A549 (cell line): ENCODE data around the gene NCOA3.

Experiments used
- CBX8 ChIP-seq: fragments of 200-600 bp; sonication (generic); IDR thresholded peaks from 2 replicates; pipeline ENCODE4 v1.6.1; 2016
- CEBPB ChIP-seq, 2 experiments: fragments of >200 bp in 1 of 2; sonication (Bioruptor Twin) in 1 of 2; formaldehyde crosslinking in 1 of 2; IDR thresholded peaks; 2 replicates each; pipeline ENCODE4 v1.6.1; 2012 to 2016
- CTCF ChIP-seq: fragments of >200 bp; sonication (Bioruptor Twin); formaldehyde crosslinking; IDR thresholded peaks from 3 replicates; pipeline ENCODE4 v1.5.1; 2016
- HOXB5 ChIP-seq: fragments of 250-450 bp; sonication (Bioruptor Pico); IDR thresholded peaks from 2 replicates; pipeline ENCODE4 v1.5.0; 2020; ENCODE audit warnings: mild to moderate bottlenecking, moderate library complexity
- KDM1A ChIP-seq: fragments of 200-600 bp; sonication (generic); IDR thresholded peaks from 2 replicates; pipeline ENCODE4 v1.6.1; 2016; ENCODE audit warnings: low read depth, mild to moderate bottlenecking
- MAX ChIP-seq: IDR thresholded peaks from 2 replicates; pipeline ENCODE4 v1.6.1; 2012
- MYC ChIP-seq: IDR thresholded peaks from 2 replicates; pipeline ENCODE4 v1.6.1; 2012; ENCODE audit warnings: mild to moderate bottlenecking, inconsistent platforms, low read length, improper control_type of control experiment, borderline replicate concordance
- NR3C1 ChIP-seq: fragments of >200 bp; sonication (Bioruptor Twin); formaldehyde crosslinking; IDR thresholded peaks from 3 replicates; pipeline ENCODE4 v1.6.1; 2017
- POLR2A ChIP-seq: IDR thresholded peaks from 2 replicates; pipeline ENCODE4 v1.6.1; 2012; ENCODE audit warnings: mild to moderate bottlenecking, low read length
- RCOR1 ChIP-seq: fragments of 150-350 bp; IDR thresholded peaks from 2 replicates; pipeline ENCODE4 v1.6.1; 2014; ENCODE audit warnings: antibody characterized with exemption, low read length, low read depth
- RFX5 ChIP-seq: fragments of 450-650 bp; IDR thresholded peaks from 2 replicates; pipeline ENCODE4 v1.7.1; 2014; ENCODE audit warnings: antibody characterized with exemption, mild to moderate bottlenecking, moderate library complexity
- SREBF2 ChIP-seq: fragments of 450-650 bp; IDR thresholded peaks from 2 replicates; pipeline ENCODE4 v1.6.1; 2014; ENCODE audit warnings: mild to moderate bottlenecking, moderate library complexity
- ZSCAN20 ChIP-seq: fragments of 250-450 bp; sonication (Bioruptor Pico); IDR thresholded peaks from 2 replicates; pipeline ENCODE4 v1.8.0; 2022; ENCODE audit warnings: mild to moderate bottlenecking, moderate library complexity
- TF ChIP-seq, protein P1 (sequence below): fragments of 200-600 bp; sonication (generic); IDR thresholded peaks from 2 replicates; pipeline ENCODE4 v1.6.1; 2016; ENCODE audit warnings: antibody characterized with exemption, mild to moderate bottlenecking, moderate library complexity

GRCh38 chr20:47667531-47668312 lies 166.0 kb downstream of the NCOA3 start:
- TF ChIP-seq CTCF (no peak), CEBPB (IDR thresholded peaks at IDR 0.05) (no peak), MAX (no peak), POLR2A (no peak), MYC (no peak), NR3C1 (no peak), CBX8 (no peak), SREBF2 (no peak), ZSCAN20 (CRISPR knock-in tag) (no peak), RFX5 (no peak), HOXB5 (CRISPR knock-in tag) (no peak), KDM1A (no peak), RCOR1 (no peak)
- TF ChIP-seq, protein P1, sequence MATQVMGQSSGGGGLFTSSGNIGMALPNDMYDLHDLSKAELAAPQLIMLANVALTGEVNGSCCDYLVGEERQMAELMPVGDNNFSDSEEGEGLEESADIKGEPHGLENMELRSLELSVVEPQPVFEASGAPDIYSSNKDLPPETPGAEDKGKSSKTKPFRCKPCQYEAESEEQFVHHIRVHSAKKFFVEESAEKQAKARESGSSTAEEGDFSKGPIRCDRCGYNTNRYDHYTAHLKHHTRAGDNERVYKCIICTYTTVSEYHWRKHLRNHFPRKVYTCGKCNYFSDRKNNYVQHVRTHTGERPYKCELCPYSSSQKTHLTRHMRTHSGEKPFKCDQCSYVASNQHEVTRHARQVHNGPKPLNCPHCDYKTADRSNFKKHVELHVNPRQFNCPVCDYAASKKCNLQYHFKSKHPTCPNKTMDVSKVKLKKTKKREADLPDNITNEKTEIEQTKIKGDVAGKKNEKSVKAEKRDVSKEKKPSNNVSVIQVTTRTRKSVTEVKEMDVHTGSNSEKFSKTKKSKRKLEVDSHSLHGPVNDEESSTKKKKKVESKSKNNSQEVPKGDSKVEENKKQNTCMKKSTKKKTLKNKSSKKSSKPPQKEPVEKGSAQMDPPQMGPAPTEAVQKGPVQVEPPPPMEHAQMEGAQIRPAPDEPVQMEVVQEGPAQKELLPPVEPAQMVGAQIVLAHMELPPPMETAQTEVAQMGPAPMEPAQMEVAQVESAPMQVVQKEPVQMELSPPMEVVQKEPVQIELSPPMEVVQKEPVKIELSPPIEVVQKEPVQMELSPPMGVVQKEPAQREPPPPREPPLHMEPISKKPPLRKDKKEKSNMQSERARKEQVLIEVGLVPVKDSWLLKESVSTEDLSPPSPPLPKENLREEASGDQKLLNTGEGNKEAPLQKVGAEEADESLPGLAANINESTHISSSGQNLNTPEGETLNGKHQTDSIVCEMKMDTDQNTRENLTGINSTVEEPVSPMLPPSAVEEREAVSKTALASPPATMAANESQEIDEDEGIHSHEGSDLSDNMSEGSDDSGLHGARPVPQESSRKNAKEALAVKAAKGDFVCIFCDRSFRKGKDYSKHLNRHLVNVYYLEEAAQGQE, result no peak
